H9 (cell line): ENCODE measurements around the gene SELENOV. TPM values are rescaled to one million over a fixed set of nuclear protein-coding genes. Genes with fewer than 3 reads are reported as not detected.

Source experiments
- DNase-seq: peaks from one replicate; pipeline ENCODE4 v3.0.0-alpha.2; 2017
- H2AFZ ChIP-seq: one replicate; pipeline ENCODE4 v1.6.1; 2013; ENCODE audit warnings: mild to moderate bottlenecking, low read length, control low read depth, moderate library complexity
- H2AK5ac ChIP-seq: 2 replicates; pipeline ENCODE4 v1.6.1; 2013; ENCODE audit warnings: low read length, control low read depth, mixed read lengths; ENCODE audit not compliant: insufficient read length
- H2BK120ac ChIP-seq: one replicate; pipeline ENCODE4 v1.6.1; 2013; ENCODE audit warnings: low read depth, mild to moderate bottlenecking, low read length, control low read depth, inconsistent platforms; ENCODE audit not compliant: poor library complexity, severe bottlenecking
- H2BK12ac ChIP-seq: 2 replicates; pipeline ENCODE4 v1.6.1; 2013; ENCODE audit warnings: low read length, control low read depth, mixed read lengths, low read depth; ENCODE audit not compliant: insufficient read length
- H2BK15ac ChIP-seq: 2 replicates; pipeline ENCODE4 v1.6.1; 2013; ENCODE audit warnings: low read depth, low read length, control low read depth
- H2BK20ac ChIP-seq: one replicate; pipeline ENCODE4 v1.6.1; 2013; ENCODE audit warnings: low read depth, mild to moderate bottlenecking, low read length, control low read depth, inconsistent platforms; ENCODE audit not compliant: poor library complexity, severe bottlenecking
- H2BK5ac ChIP-seq: 2 replicates; pipeline ENCODE4 v1.6.1; 2013; ENCODE audit warnings: low read length, control low read depth, mixed read lengths; ENCODE audit not compliant: insufficient read length
- H3K14ac ChIP-seq: 2 replicates; pipeline ENCODE4 v1.6.1; 2013; ENCODE audit warnings: low read length, control low read depth; ENCODE audit not compliant: insufficient read depth
- H3K18ac ChIP-seq: 2 replicates; pipeline ENCODE4 v1.6.1; 2013; ENCODE audit warnings: low read depth, mild to moderate bottlenecking, mixed read lengths, low read length, control low read depth; ENCODE audit not compliant: insufficient read length
- H3K23ac ChIP-seq: 2 replicates; pipeline ENCODE4 v1.6.1; 2013; ENCODE audit warnings: low read length, control low read depth, mixed read lengths, low read depth; ENCODE audit not compliant: insufficient read length
- H3K23me2 ChIP-seq: 2 replicates; pipeline ENCODE4 v1.6.1; 2013; ENCODE audit warnings: low read depth, mild to moderate bottlenecking, mixed read lengths, low read length, control low read depth; ENCODE audit not compliant: insufficient read length, poor library complexity, severe bottlenecking
- H3K27ac ChIP-seq: 2 replicates; pipeline ENCODE4 v1.5.1; 2013; ENCODE audit warnings: low read length, control low read depth, mixed read lengths, low read depth; ENCODE audit not compliant: insufficient read length
- H3K27me3 ChIP-seq: 2 replicates; pipeline ENCODE4 v1.6.1; 2013; ENCODE audit warnings: low read length, control low read depth, inconsistent platforms; ENCODE audit not compliant: insufficient read depth
- H3K4ac ChIP-seq: 2 replicates; pipeline ENCODE4 v1.6.1; 2013; ENCODE audit warnings: low read depth, mild to moderate bottlenecking, control low read depth, inconsistent platforms, low read length, moderate library complexity
- H3K4me1 ChIP-seq: 2 replicates; pipeline ENCODE4 v1.6.1; 2013; ENCODE audit warnings: low read length, control low read depth, inconsistent platforms; ENCODE audit not compliant: insufficient read depth
- H3K4me2 ChIP-seq: 2 replicates; pipeline ENCODE4 v1.6.1; 2013; ENCODE audit warnings: low read length, control low read depth, mixed read lengths; ENCODE audit not compliant: insufficient read length, insufficient read depth
- H3K56ac ChIP-seq: 2 replicates; pipeline ENCODE4 v1.6.1; 2013; ENCODE audit warnings: low read depth, mild to moderate bottlenecking, mixed read lengths, low read length, control low read depth; ENCODE audit not compliant: insufficient read length
- H3K79me1 ChIP-seq: 2 replicates; pipeline ENCODE4 v1.6.1; 2013; ENCODE audit warnings: low read depth, mild to moderate bottlenecking, moderate library complexity, low read length, control low read depth, inconsistent platforms; ENCODE audit not compliant: insufficient read depth, poor library complexity, severe bottlenecking
- H3K79me2 ChIP-seq: 2 replicates; pipeline ENCODE4 v1.6.1; 2013; ENCODE audit warnings: low read length, control low read depth, inconsistent platforms; ENCODE audit not compliant: insufficient read depth
- H3K9ac ChIP-seq: 2 replicates; pipeline ENCODE4 v1.6.1; 2013; ENCODE audit warnings: low read length, control low read depth, mixed read lengths; ENCODE audit not compliant: insufficient read length; ENCODE audit errors: extremely low read depth
- H3K9me3 ChIP-seq: one replicate; pipeline ENCODE4 v1.6.1; 2013; ENCODE audit warnings: low read depth, low read length, inconsistent platforms; ENCODE audit not compliant: control insufficient read depth
- H3T11ph ChIP-seq: one replicate; pipeline ENCODE4 v1.6.1; 2013; ENCODE audit warnings: mild to moderate bottlenecking, low read length, control low read depth, inconsistent platforms
- H4K20me1 ChIP-seq: one replicate; pipeline ENCODE4 v1.6.1; 2013; ENCODE audit not compliant: control insufficient read depth, insufficient read length, insufficient read depth
- H4K5ac ChIP-seq: 2 replicates; pipeline ENCODE4 v1.6.1; 2013; ENCODE audit warnings: low read depth, mild to moderate bottlenecking, mixed read lengths, low read length, control low read depth; ENCODE audit not compliant: insufficient read length
- H4K8ac ChIP-seq: replicated peaks from 2 replicates; pipeline ENCODE4 v1.6.1; 2013; ENCODE audit warnings: low read length, control low read depth, mixed read lengths, low read depth; ENCODE audit not compliant: insufficient read length
- H4K91ac ChIP-seq: 2 replicates; pipeline ENCODE4 v1.6.1; 2013; ENCODE audit warnings: low read depth, mild to moderate bottlenecking, moderate library complexity, mixed read lengths, low read length, control low read depth; ENCODE audit not compliant: insufficient read length
- H3K27ac Mint-ChIP-seq, 3 experiments: 2 replicates in 2 of 3; 3 replicates in 1 of 3; pipeline ENCODE4 v1.8.0; 2020 to 2021; ENCODE audit warnings: mixed read lengths in 3 of 3, mild to moderate bottlenecking in 1 of 3, moderate library complexity in 1 of 3
- H3K27me3 Mint-ChIP-seq: 2 replicates; pipeline ENCODE4 v1.8.0; 2021; ENCODE audit warnings: low read depth, mild to moderate bottlenecking, moderate library complexity, mixed read lengths
- H3K36me3 Mint-ChIP-seq, 3 experiments: 2 replicates in 2 of 3; 3 replicates in 1 of 3; pipeline ENCODE4 v1.8.0; 2020 to 2021; ENCODE audit warnings: low read depth in 3 of 3, mixed read lengths in 3 of 3; ENCODE audit not compliant: insufficient read depth in 1 of 3
- H3K4me1 Mint-ChIP-seq, 2 experiments: 2 replicates each; pipeline ENCODE4 v1.8.0; 2020; ENCODE audit warnings: mixed read lengths in 2 of 2
- H3K4me3 Mint-ChIP-seq, 2 experiments: 2 replicates in 1 of 2; 3 replicates in 1 of 2; pipeline ENCODE4 v1.8.0; 2020 to 2021; ENCODE audit warnings: mild to moderate bottlenecking in 2 of 2, mixed read lengths in 2 of 2, moderate library complexity in 1 of 2
- H3K9me3 Mint-ChIP-seq, 2 experiments: 2 replicates in 1 of 2; 3 replicates in 1 of 2; pipeline ENCODE4 v1.8.0; 2020; ENCODE audit warnings: mild to moderate bottlenecking in 2 of 2, mixed read lengths in 2 of 2, moderate library complexity in 1 of 2
- CTCF ChIP-seq: fragments of 200-600 bp; sonication (generic); conservative IDR thresholded peaks from 3 replicates; pipeline ENCODE4 v1.8.0; 2021; ENCODE audit warnings: antibody characterized with exemption, mild to moderate bottlenecking
- WGBS: extraction: QIAGEN DNeasy Blood & Tissue Kit; methylation state at CpG from one replicate; pipeline ENCODE4 v1.1.7; 2013; ENCODE audit warnings: missing lambda C conversion rate, low lambda C conversion rate, mixed read lengths; ENCODE audit not compliant: insufficient read length; ENCODE audit errors: extremely low coverage; 5-methylcytosine and 5-hydroxymethylcytosine counted together
- total RNA-seq: library from RNA; stranded (reverse); gene quantifications from 2 replicates; pipeline ENCODE4 v1.2.1, GENCODE V29; 2021

The SELENOV gene
- total RNA-seq, 1 experiment from 2014 or later: 6.9 TPM

DNA sequence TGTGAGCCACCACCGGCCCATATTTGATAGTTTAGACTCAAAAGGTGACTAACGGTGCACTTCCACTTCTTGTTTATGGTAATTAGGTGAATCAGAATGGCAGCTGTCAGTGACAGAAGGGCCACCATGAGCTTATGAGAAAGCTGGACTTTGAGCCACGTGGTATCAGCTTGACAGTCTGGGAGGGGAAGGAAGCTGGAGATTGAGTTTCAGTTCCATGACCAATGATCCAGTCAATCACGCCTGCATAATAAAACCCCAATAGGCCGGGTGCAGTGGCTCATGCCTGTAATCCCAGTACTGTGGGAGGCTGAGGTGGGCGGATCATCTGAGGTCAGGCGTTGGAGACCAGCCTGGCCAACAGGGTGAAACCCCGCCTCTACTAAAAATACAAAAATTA lies 9.6 kb downstream of the SELENOV start:
- WGBS: no CpG with 5 or more reads among the region's 8 CpGs
- peaks cover 0 to 2% of the 10 kb centered on the region in 2 experiments; a peak in 1 of 4 replicates for H3K4me1 Mint-ChIP-seq
- no peak overlapping the region for H4K8ac ChIP-seq
- H2BK15ac ChIP-seq: no peak overlapping the region
- no peak overlapping the region for H2BK120ac ChIP-seq
- no peaks in the 10 kb centered on the region for H3K79me1 ChIP-seq
- H3K4ac ChIP-seq: no peak overlapping the region
- no peak overlapping the region for H3K18ac ChIP-seq
- H3T11ph ChIP-seq: no peak overlapping the region
- no peak overlapping the region for H2BK20ac ChIP-seq
- H3K9me3 ChIP-seq: no peaks in the 10 kb centered on the region
- H3K4me3 Mint-ChIP-seq: no peak overlapping the region
- no peaks in the 10 kb centered on the region for H3K4me1 ChIP-seq
- H3K9me3 Mint-ChIP-seq: no peaks in the 10 kb centered on the region
- H3K23ac ChIP-seq: no peak overlapping the region
- H2BK5ac ChIP-seq: no peak overlapping the region
- H3K27me3 Mint-ChIP-seq: no peaks in the 10 kb centered on the region
- H3K56ac ChIP-seq: no peak overlapping the region
- peaks cover 9 to 27% (median 21%) of the 10 kb centered on the region in 3 experiments; a peak in 6 of 7 replicates for H3K36me3 Mint-ChIP-seq
- no peak overlapping the region for H4K91ac ChIP-seq
- no peak overlapping the region for H2AK5ac ChIP-seq
- no peak overlapping the region for H3K14ac ChIP-seq
- no peak for DNase-seq
- H3K4me2 ChIP-seq: no peak overlapping the region
- H3K79me2 ChIP-seq: no peaks in the 10 kb centered on the region
- no peaks in the 10 kb centered on the region for H3K23me2 ChIP-seq
- H4K5ac ChIP-seq: no peak overlapping the region
- H3K27ac Mint-ChIP-seq: no peak overlapping the region
- no peak overlapping the region for H3K9ac ChIP-seq
- no peaks in the 10 kb centered on the region for H3K27me3 ChIP-seq
- no peak overlapping the region for H2BK12ac ChIP-seq
- no peak overlapping the region for H2AFZ ChIP-seq
- H3K27ac ChIP-seq: no peak overlapping the region
- no peaks in the 10 kb centered on the region for H4K20me1 ChIP-seq
- no peak for TF ChIP-seq CTCF
